GM12892 (cell line): ENCODE measurements around the gene MMD.
"Not testable (repeated sequence)": the region's sequence is repeated elsewhere in the genome, so short reads cannot be mapped to it uniquely, and the experiment has no call there.

Experiments
- DNase-seq: peaks from one replicate; pipeline ENCODE4 v3.0.0; 2011; ENCODE audit not compliant: insufficient read length
- FAIRE-seq: peaks from 2 replicates; lab custom pipeline; 2011; peaks lifted over from hg19 to GRCh38; lab: Jason Lieb, UNC
- POLR2A ChIP-seq: IDR thresholded peaks from 2 replicates; pipeline ENCODE4 v1.6.1; 2011; ENCODE audit warnings: low read depth, low read length, control low read depth
- POLR2AphosphoS5 ChIP-seq: IDR thresholded peaks from 2 replicates; pipeline ENCODE4 v1.6.1; 2011; ENCODE audit warnings: low read depth, low read length, control low read depth
- TAF1 ChIP-seq: IDR thresholded peaks from 2 replicates; pipeline ENCODE4 v1.6.1; 2011; ENCODE audit warnings: low read depth, mild to moderate bottlenecking, control low read depth, low read length, borderline replicate concordance

Gene MMD

GRCh38 chr17:55414983-55415382, 6.7 kb downstream of the MMD start:
- FAIRE-seq: no peak
- TF ChIP-seq TAF1 (no peak), POLR2A (no peak), POLR2AphosphoS5 (no peak)
- no peak for DNase-seq

GRCh38 chr17:55413825-55414489, 7.7 kb downstream of the MMD start:
- no peak for TF ChIP-seq POLR2AphosphoS5
- no peak for TF ChIP-seq POLR2A
- no peak for TF ChIP-seq TAF1
- DNase-seq: no peak
- FAIRE-seq: no peak

- FAIRE-seq (no peak), DNase-seq (no peak)
- no peak for TF ChIP-seq TAF1
- no peak for TF ChIP-seq POLR2A
- no peak for TF ChIP-seq POLR2AphosphoS5
Observed at GRCh38 chr17:55411463-55411855, 10.2 kb downstream of the MMD start.

DNA sequence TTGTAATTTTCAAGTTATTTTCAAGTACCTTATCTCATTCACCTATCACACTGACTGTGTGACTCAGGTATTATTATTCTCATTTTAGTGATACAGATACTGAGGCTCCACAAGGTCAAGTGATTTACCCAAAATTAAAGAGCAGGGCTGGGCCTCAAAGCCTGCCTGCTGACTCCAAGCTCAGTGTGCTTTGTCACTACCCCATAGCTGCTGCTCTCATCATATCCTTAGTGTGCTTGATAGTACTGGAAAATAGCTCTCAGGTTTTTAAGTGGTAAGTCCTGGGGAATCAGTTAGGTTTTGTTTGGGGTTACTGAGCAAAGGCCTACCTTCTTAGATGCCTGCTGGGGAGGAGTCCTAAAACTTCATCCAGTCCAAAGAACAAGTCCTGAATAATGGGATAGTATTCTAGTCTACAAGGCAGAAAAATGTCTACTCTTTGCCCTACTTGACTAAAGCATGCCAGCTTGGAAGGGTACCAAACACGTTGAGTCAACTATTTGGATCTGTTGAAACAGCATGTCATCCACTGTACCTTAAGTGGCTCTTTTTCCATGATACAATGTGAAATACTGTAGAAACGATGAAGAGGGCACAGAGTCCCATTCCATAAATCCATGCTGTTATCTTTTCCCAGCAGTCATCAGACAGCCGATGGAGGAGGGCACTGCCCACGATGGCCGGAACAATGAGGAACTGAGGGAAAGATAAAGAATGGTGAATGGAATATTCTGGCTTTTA, 10.7 kb downstream of the MMD start:
- DNase-seq: no peak
- no peak for TF ChIP-seq TAF1
- no peak for TF ChIP-seq POLR2AphosphoS5
- FAIRE-seq: no peak

GRCh38 chr17:55409030-55409800, 12.4 kb downstream of the MMD start:
- TF ChIP-seq TAF1 (no peak), POLR2AphosphoS5 (no peak), POLR2A (no peak)
- no peak for FAIRE-seq

DNA sequence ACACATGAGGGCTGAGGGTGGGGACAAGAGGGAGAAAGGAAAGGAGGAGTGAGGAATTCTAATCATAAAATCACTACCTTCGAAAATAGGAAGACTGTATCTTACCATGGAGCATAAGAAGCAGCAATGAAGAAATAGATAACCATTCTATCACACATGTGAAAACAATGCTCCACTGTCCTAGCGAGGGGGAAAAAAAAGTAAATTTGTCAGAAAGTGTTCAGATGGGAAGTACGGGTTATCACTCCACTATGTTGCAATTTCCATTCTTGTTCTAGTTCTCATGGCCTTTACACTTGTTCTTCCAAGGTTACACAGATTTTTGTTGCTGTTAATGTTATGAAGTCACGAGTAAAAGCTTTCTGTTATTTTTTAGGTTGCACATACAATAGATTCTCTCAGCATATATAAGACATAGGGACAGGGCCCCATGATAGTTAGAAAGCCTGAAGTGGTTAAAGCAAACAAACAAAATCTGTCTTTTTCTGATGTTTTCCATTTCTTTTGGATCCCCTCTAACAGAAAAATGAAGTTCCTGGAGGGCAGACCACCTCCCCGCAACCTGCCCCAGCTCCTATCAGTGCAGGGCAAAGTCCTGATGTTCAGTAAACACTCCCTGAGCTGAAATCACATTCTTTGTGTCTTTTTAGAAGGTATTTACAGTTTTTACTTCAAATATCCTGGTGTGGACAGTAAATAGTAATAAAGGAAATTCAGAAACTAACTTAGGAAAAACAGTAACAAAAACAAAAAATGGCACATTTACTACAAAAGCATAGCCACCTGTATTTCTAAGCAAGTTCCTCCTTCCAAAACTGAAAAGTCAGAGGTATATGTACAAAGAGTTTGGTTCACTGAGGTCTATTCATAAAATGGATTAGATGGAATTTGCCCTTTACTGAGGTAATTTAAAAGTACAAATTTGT, 13.7 kb downstream of the MMD start:
- no peak for DNase-seq
- FAIRE-seq: no peak
- TF ChIP-seq TAF1: no peak
- TF ChIP-seq POLR2A: no peak
- no peak for TF ChIP-seq POLR2AphosphoS5

More at GRCh38 chr17:55409030-55409800, 12.4 kb downstream of the MMD start:
- no peak for DNase-seq

- FAIRE-seq (no peak), DNase-seq (no peak)
Observed at GRCh38 chr17:55405600-55405999, 16.0 kb downstream of the MMD start.

DNA sequence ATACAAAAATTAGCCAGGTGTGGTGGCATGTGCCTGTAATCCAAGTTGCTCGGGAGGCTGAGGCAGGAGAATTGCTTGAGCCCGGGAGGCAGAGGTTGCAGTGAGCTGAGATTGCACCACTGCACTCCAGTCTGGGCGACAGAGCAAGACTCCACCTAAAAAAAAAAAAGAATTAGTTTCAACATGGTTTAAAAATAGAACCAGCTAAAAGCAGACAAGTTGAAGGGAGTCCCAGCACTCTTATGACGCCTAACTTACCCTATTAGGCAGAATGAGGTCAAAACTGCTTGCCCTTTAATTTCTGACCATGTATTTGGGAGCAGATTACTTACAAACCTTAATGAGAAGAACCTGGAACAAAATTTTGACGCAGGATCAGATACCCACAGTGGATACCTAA, 17.4 kb downstream of the MMD start:
- not testable (repeated sequence) for DNase-seq, FAIRE-seq

More at GRCh38 chr17:55405600-55405999, 16.0 kb downstream of the MMD start:
- TF ChIP-seq POLR2AphosphoS5 (no peak), POLR2A (no peak), TAF1 (no peak)

GRCh38 chr17:55402374-55402773, 19.3 kb downstream of the MMD start:
- FAIRE-seq (no peak), DNase-seq (no peak)
- TF ChIP-seq POLR2AphosphoS5 (no peak), POLR2A (no peak), TAF1 (no peak)

DNA sequence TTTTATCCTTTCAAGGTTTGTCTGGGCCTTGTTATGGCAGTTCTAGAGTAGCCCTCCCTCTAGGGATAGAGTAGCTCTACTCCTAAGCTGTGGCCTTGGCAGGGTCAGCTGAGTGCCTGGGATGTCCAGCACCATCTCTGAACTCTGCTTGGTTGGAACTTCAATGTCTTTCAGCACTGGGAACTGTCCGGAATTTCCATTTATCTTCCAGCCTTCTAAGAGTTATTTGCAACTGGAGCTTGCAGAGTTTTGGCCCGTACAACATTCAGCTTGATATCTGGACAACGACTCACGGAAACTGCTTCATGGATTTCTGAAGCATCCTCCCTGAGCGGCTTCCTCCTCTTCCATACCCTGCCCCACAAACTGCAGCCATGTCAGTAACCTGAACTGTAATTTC, 22.9 kb downstream of the MMD start:
- no peak for FAIRE-seq
- no peak for DNase-seq
- TF ChIP-seq TAF1: no peak
- TF ChIP-seq POLR2AphosphoS5: no peak
- TF ChIP-seq POLR2A: no peak
